ENCODE data around the gene TRMT11.
"Not testable (repeated sequence)": the region's sequence is repeated elsewhere in the genome, so short reads cannot be mapped to it uniquely, and the experiment has no call there.

The TRMT11 gene

DNA sequence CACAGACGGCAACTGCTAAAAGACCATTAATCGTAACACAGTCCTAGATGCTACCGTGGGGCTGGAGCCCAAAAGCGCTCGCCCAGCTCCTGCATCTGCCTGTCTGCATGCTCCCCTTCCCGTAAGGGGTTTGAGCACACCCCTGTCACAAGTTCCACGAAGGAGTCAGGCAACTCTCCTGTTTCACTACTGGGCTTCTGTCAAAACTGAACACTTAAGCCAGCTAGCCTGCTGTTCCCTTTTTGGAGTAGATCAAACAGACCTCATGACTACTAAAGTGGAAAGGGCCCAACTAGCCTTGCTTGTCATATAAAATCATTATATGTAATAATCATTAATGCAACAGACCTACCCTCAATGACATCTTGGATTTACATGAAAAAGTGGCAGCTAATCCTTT is 61.3 kb downstream of the TRMT11 start:
- no peak for DNase-seq (ENCODE audit: low read depth)

DNA sequence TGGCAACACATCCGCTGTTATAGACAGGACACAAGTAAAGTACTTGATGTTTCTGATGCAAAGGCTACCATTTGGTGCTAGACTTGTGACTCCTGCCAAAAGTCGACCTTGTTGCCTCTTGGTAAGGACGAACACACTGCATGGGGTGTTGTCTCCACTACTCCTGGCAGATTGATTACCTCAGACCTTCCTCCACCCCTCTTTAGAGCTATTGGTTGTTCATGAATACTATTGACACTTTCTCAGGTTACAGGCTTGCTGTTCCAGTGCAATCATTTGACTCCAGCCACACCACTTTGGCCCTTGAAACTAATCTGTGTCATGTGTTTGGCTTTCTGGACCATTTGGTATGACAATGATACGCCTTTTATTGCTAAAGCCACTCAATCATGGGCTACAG is 62.3 kb downstream of the TRMT11 start:
- no peak for DNase-seq (ENCODE audit: low read depth)

DNA sequence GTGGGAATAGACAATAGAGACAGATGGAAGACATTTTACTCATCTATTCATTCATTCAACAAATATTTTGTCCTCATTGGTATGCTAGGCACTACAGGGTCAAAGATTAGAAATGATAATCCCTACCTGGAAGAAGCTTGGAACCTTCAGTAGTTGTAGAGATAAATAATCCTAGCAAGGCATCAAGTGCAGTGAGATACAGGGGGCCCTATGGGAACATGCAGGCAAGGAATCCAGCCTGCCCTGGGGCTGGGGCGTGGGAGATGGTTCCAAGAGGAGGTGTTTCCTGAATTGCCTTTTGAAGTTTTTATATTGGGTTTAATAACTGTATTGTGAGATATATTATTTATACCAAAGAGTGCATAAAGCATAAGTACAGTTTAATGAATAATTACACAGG is 64.5 kb downstream of the TRMT11 start:
- no peak for DNase-seq (ENCODE audit: low read depth)

DNA sequence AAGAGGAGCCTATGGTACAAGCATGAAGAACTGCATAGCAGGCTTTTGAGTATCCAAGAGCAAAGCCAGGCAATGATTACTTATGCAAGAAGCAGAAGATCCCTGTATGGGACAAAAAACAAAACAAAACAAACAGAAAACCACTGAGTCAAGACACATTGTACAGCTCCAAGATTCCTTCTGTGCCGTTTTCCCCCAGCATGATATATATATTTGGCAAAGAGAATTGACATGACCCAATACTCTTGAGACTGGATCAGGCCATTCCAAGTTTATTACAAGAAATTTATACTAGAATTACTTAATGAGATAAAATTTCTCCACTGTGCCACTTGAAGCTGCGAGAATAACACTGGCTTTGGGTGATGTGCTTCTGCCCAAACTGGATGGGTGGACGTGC is 65.5 kb downstream of the TRMT11 start:
- DNase-seq (ENCODE audit: low read depth) = no peak

DNA sequence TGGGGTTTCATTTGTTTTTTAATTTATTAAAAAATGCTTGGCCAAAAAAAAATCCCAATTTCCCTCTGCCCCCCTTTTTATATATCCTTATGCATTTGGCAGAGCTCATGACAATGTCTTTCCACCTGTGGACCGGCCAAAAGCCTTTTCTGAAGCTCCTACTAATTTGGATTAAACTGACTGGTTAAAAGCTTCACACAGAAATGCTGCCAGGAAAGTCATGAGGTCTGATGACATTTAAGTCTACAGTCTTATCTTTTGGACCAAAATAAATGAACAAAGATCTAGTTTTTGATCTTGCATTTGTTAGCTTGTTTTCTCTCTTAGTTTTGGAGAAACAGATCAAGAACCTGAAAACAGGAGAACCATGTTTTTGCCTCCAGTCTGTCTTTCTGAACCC is 66.1 kb downstream of the TRMT11 start:
- no peak for DNase-seq (ENCODE audit: low read depth)

DNA sequence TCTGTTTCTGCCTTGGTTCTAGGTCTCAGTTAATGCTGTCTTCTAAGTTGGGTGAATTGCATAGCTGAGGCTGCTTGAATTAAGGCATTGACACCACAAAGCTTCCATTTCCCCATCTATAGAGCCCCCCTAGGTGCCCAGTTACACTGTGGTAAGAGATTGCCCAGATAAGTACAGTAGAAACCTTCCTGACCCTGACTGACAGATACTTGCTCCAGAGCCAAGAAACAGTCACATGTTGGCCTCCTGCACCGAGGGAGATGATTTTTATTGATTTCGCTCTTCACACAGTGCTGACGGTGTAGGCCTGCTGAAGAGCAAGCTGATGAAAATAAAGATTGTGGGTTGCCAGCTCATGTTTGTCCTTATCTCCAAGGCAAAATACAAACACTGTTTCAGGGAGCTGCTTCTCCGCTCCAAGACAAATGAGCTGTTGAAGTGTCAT is 67.9 kb downstream of the TRMT11 start:
- no peak for DNase-seq (ENCODE audit: low read depth)

DNA sequence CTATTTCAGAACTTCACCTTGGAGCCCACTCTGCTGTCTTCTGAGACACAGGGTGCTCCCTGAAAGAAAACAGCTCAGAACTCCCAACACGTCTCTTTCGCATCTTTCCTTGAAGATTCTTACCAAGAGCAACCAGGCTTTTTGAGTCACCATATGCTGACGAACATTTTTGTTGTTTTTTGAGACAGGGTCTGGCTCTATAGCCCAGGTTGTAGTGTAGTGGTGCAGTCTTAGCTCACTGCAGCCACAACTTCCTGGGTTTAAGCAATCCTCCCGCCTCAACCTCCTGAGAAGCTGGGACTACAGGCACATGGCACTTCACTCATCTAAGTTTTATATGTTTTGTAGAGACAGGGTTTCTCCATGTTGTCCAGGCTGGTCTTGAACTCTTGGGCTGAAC is 68.5 kb downstream of the TRMT11 start:
- DNase-seq (ENCODE audit: low read depth) = no peak

DNA sequence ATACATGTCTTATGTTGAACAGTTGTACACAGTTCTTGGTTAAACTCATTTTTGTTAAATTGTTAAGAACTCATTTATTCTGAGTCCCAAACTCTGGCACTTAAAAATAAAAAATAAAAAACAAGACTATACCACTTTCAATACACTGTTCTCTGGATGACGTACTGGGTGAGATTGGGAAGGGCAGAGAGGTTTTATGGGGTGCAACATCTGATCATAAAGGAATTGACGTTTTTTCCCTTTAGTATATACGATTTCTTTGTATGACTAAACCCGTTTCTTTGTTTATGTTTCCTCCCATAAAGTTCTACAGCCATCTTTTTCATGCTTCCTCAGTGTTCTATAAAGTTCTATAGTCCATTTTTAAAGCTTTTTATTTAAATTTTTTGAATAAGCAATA is 69.1 kb downstream of the TRMT11 start:
- no peak for DNase-seq (ENCODE audit: low read depth)

DNA sequence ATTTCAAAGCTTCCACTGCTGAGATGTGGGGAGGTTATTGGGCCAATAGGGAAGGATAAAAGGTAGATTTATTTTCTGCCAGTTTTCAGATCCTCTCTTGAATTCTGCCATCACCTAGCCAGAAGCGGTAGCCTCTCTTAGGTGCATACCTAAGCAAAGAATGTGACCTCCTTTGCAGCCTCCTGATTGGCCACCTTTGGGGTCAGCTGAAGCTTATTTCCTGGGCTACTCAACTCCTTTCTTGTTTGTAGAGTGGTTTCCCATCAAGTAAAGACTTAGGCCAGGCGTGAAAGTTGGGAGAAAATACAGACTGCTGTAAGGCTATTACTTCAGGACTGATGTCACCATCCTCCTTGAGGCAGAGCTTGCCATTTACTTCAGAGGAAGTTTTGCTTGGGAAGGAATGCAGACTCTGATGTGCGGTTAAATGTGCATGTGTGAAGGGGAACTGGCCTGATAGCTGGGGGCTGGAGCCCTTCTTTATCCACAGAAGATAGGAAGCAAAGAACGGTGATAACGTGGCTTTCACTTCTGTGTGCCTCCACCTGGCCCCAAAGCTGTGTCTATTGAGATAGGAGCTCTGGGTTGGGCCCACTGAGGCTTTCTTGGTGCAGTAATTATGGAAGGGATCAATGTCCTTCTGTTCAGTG is 70.1 kb downstream of the TRMT11 start:
- no peak for DNase-seq (ENCODE audit: low read depth)

DNA sequence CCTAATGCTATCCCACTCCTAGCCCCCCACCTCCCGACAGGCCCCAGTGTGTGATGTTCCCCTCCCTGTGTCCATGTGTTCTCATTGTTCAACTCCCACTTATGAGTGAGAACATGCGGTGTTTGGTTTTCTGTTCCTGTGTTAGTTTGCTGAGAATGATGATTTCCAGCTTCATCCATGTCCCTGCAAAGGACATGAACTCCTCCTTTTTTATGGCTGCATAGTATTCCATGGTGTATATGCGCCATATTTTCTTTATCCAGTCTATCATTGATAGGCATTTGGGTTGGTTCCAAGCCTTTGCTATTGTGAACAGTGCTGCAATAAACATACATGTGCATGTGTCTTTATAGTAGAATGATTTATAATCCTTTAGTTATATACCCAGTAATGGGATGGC is 71.7 kb downstream of the TRMT11 start:
- DNase-seq (ENCODE audit: low read depth) = not testable (repeated sequence)

DNA sequence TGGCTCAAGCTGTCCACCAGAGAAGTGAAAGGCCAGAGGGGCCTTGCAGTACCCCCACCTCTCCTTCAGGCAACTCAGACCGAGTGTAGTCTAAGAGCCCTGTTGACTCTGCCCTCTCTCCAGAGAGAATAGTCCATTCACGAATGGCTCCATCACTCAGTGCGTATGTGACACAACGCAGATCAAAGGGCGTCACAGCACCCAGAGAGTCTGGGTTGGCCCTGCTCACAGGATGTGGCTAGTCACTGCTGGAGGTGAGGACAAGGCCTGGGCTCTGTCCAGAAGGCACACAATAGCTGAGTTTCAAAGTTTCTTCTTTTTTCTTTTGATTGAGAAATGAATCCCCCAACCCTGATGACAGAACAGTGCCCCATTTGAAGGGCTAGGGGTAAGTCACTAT is 74.1 kb downstream of the TRMT11 start:
- no peak for DNase-seq (ENCODE audit: low read depth)

DNA sequence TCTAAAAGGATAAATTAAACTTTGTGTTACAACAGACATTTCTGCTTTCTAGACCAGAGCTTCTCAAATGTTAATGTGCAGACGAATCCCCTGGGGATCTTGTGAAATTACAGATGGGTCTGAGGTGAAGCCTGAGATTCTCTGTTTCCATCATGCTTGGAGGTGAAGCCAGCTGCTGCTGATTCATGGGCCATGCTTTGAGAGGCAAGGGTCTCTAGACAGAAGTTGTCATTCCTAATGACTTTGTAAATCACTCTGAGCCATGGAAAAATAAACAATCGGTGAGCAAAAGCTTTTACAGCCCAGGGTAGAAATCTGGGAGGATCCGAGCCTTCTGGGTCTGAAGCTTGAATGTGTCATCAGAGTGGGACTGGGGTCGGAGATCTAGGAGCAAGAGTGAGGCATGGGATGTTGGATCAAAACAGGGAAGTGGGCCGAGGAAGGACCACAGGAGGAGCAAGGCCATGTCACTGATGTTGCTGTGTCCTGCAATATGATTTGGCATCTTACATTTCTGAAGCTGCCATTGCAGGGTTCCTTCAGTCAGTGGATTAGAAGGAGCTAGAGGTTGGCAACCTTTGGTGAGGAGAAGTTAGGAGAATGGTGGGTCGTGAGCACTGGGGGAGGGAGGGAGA is 77.3 kb downstream of the TRMT11 start:
- no peak for DNase-seq (ENCODE audit: low read depth)

DNA sequence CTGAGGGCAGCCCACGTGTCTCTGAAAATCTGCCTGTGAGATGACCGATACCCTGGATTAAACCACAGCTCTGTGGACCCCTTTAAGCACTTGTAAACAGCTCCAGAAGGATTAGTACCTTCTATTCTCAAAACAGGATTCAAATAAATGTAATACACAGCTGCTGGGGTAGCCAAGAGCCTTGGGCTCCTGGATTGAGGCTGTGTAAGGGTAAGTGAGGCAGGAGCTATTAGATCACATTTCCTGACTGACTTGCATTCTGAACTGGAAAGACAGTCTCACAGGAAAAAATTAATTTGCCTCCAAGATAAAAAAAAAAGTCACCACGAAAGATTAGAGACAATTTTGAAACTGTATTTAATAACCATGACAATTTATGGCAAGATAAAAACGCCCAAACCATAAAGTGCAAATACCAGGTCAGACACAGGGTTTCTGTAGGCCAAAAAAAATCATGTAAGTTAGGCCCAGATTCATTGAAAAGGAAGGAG is 78.0 kb downstream of the TRMT11 start:
- no peak for DNase-seq (ENCODE audit: low read depth)

DNA sequence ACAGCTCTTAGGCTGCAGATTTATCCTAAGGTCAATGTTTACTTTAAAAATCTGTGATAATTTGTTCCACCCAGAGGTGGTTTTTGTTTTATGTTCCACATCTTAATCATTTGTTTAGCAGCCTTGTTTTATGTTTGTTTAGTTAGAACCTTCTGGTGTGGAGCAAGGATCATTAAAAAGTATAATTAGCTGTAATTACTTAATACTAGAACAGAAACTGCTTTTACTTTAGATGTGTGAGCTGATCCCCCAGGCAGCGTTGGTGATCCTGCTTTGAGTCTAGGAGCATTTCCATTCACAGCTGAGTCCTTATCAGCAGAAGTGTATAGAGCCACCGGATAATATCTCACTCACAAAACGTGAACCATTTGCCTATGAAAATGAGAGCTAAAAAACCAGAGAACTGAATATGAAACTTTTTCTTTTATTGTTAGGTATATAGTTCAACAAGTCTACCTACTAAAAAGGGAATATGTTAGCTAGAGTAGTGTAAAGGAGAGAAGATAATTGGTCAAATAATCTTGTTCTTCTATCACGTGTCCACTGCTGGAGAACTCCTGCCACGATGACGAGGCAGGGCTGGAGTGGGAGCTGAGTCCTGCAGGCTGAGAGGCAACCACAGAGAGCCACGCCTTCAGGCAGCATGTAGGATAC is 78.5 kb downstream of the TRMT11 start:
- no peak for DNase-seq (ENCODE audit: low read depth)

DNA sequence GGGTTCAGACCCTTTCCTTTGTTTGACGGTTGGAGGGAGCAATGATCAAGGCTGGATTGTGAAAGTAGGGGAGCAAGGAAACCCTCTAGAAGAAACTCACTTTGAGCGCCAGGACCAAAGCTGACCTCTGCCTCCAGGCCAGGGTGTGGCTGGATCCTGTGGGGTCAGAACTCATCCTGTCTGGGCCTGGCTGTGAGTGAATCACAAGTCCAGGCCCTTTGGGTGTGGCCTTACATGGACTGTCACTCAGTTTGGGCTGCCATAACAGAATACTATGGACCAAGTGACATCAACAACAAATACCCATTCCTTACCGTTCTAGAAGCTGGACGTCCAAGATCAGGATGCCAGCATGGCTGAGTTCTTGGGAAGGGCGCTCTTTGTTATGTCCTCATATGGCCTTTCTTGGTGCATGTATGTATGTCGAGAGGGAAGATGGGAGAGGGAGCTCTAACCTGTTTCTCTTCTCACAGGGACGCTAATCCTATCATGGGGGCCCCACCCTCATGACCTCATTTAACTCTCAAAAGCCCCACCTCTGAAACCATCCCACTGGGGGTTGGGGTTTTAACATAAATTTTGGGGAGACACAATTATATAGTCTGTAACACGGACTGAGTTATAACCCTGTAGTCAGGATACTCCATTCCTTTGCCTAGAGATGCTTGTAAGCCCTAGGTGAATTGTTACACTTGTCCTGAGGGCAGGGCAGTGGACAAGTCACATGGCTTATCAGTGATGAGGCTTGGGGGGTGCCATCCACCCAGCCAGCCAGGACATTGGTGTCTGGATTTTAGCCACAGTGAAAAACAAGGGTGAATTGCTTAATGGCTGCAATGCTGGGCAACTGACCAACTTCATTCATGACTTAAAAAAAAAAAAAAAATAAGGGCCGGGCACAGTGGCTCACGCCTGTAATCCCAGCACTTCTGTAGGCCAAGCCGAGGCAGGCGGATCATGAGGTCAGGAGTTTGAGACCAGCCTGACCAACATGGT is 80.0 kb downstream of the TRMT11 start:
- no peak for DNase-seq (ENCODE audit: low read depth)

DNA sequence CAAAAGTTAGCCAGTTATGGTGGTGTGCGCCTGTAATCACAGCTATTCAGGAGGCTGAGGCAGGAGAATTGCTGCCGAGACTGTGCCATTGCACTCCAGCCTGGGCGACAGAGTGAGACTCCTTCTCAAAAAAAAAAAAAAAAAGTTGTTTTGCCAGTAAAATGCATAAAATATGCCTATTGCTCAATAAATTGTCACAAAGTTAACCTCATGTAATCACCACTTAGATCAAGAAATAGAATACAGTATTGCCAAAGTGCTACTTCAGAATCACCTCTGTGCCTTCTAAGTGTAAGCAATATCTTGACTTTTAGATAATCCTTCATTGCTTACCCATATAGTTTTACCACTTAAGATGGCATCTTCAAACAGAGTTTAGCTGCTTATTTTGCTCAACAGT is 80.7 kb downstream of the TRMT11 start:
- DNase-seq (ENCODE audit: low read depth) = no peak

DNA sequence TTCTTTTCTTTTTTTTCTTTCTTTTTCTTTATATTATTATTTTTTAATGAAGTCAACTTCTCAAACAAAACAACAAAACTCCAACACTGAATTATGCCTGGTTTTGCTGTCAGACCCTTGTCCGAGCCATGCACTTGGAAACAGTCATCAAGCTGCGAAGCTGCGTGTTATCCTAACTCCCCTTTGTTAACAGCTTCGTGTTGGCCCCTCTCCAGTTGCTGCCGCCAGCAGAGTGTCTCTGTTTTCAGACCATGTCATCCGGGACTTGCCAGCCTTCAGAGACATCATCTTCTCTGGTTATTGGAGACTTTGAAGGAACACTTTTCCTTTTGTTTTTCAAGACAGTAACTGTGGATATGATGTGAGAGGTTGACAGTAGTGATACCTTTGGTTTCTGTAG is 83.1 kb downstream of the TRMT11 start:
- DNase-seq (ENCODE audit: low read depth) = no peak

DNA sequence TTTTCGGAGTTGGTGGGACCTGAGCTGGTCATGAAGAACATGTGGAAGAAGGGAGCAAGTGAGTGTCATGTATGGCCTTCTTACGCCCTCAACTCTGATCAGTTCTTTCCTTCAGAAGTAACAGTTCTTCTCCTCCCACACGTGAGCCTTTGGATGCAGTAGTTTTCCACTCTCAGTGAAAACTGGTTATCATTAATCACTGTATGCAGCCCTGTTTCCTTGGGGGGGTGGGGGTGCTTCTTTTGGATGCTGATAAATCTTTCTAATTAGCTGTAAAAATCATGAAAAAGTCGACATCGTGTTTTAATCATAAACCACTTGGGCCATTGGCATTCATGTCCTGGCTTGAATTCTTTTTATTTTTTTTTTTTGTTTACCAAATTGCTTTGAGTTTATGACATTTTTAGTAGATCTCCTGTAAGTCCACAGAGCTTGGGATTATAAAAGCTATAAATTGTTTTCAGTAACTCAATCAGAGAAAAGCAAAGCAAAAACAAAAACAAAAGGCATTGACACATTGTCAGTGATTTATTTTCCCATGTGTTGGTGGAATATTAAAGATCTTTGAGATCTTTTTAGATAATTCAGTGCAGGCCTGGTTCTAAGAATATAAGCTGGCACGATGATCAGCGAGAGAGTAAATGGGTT is 84.8 kb downstream of the TRMT11 start:
- no peak for DNase-seq (ENCODE audit: low read depth)

DNA sequence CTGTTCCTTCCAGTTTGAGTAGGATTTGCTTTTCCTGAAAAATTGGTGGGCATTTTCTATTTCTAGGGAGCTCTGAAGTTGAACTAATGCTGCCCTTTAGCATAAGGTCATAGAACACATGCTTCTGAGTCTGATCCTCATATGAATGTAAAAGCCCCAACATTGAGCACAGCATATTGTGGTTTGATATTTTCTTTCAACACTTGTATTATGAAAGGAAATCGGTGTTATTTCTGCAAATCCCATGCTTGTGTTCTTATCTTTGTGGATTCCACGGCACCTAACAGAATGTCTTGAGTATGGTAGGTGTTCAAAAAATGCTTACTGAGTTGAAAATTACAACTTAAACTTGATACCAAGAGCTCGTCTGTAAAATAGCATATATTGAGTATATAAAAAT is 85.8 kb downstream of the TRMT11 start:
- no peak for DNase-seq (ENCODE audit: low read depth)

DNA sequence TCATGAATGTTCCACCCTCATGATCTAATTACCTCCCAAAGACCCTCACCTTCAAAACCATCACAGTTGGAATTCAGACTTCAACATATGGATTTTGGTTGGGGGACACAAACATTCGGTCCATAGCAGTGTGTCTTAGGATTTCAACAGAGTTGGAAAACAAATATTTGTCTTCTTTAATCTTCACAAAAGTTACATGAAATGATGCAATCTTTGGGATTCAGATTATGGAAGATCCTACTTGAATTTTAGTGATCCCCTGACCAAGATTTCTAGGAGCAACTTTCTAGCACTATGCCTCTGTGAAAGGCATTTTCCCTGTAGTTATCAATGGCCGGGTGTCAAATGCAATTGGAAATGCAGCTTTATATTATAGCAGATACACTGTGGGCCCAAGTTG is 86.5 kb downstream of the TRMT11 start:
- no peak for DNase-seq (ENCODE audit: low read depth)

DNA sequence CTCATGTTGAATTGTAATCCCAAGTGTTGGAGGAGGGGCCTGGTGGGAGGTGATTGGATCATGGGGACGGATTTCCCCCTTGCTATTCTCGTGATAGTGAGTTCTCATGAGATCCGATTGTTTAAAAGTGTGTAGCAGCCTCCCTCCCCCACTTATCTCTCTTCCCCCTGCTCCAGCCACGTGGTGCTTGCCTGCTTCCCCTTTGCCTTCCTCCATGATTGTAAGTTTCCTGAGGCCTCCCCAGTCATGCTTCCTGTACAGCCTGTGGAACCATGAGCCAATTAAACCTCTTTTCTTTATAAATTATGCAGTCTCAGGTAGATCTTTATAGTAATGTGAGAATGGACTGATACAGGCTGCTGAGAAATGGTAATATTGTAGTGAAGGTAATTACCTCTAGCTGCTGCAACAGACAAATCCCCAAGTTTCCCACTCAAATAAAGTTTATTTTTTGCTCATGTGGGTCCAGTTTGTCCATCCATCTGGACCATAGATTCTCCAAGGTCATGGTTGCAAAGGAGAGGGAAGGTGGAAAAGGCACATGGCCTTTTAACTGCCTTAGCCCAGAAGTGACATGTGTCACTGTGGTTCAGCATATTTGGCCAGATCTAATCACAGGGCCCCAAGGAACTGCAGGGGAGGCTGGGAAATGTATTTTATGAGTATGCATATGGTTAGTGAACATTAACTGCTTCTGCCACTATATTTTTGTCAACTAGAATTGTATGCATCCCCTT is 89.2 kb downstream of the TRMT11 start:
- DNase-seq (ENCODE audit: low read depth) = no peak

Data from activated T-cell treated with anti-CD3 and anti-CD28 coated beads for 1 hour (primary cell).